ENCODE data around the gene PRKAR1B. TPM values are rescaled to one million over a fixed set of nuclear protein-coding genes. Genes with fewer than 3 reads are reported as not detected.

Gene PRKAR1B
- total RNA-seq, 2 donors from 2014 or later: 15.6 to 18.4 TPM

DNA sequence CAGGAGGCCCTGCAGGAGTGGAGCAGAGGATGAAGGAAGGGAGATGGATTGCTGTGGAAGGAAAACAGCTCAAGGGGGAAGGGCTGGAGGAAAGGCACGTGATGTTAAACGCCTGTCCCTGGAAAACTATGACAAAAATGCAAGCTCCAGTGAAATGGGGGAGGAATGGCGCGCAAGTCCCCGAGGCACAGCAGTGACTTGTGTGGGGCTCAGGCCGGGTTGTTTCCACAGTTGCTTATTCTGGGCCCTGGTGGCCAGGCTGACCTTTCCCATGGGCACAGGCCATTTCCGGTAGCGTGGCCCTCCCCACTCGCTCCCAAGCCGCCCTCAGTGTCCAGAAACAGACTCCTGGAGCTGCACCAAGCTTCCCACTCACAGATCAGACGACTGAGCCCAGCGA, 139.3 kb downstream of the PRKAR1B start:
- Histone ChIP-seq H3K36me3 (no peaks in the 10 kb centered on the region), H3K9me3 (no peaks in the 10 kb centered on the region), H3K27ac (peak overlapping the region; percentile 68 to 79), H3K4me3 (no peak overlapping the region), H3K27me3 (replicated peaks; ENCODE audit: insufficient read depth) (no peaks in the 10 kb centered on the region), H3K4me1 (ENCODE audit: control insufficient read depth in 1 of 2, low read depth in 2 of 2) (peaks cover 22 to 39% of the 10 kb centered on the region in 2 donors)
- ATAC-seq (ENCODE audit: insufficient number of reproducible peaks, low FRiP score, low read depth) (peak; percentile 63), DNase-seq (ENCODE audit: low spot score) (no peak)
- TF ChIP-seq, protein P1, sequence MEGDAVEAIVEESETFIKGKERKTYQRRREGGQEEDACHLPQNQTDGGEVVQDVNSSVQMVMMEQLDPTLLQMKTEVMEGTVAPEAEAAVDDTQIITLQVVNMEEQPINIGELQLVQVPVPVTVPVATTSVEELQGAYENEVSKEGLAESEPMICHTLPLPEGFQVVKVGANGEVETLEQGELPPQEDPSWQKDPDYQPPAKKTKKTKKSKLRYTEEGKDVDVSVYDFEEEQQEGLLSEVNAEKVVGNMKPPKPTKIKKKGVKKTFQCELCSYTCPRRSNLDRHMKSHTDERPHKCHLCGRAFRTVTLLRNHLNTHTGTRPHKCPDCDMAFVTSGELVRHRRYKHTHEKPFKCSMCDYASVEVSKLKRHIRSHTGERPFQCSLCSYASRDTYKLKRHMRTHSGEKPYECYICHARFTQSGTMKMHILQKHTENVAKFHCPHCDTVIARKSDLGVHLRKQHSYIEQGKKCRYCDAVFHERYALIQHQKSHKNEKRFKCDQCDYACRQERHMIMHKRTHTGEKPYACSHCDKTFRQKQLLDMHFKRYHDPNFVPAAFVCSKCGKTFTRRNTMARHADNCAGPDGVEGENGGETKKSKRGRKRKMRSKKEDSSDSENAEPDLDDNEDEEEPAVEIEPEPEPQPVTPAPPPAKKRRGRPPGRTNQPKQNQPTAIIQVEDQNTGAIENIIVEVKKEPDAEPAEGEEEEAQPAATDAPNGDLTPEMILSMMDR (IDR thresholded peaks at IDR 0.05): no peak

DNA sequence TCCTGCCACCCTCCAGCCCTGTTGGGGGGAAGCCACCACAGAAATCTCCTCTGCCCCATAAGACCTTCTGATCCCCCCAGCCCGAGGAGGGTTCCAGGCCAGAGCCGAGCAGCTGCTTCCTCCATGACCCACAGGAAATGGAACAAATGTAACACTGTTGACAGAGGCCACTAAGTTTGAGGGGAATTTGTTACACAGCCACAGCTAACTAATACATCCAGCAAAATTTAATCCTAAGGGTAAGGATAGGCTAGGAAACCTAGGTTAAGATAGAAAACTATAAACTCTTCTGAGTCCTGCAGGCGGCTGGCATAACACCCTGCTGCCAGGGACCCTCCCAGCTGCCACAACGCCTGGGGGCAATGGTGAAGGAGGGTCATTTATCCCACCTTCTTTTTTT, 140.6 kb downstream of the PRKAR1B start:
- no peak for DNase-seq (ENCODE audit: low spot score)
- Histone ChIP-seq H3K4me1 (ENCODE audit: control insufficient read depth in 1 of 2, low read depth in 2 of 2) (peaks cover 21 to 26% of the 10 kb centered on the region in 2 donors), H3K4me3 (no peak overlapping the region), H3K27ac (no peak overlapping the region), H3K27me3 (replicated peaks; ENCODE audit: insufficient read depth) (no peaks in the 10 kb centered on the region), H3K36me3 (no peaks in the 10 kb centered on the region), H3K9me3 (no peaks in the 10 kb centered on the region)
- TF ChIP-seq, protein P1 (IDR thresholded peaks at IDR 0.05): no peak
- ATAC-seq (ENCODE audit: insufficient number of reproducible peaks, low FRiP score, low read depth): no peak

DNA sequence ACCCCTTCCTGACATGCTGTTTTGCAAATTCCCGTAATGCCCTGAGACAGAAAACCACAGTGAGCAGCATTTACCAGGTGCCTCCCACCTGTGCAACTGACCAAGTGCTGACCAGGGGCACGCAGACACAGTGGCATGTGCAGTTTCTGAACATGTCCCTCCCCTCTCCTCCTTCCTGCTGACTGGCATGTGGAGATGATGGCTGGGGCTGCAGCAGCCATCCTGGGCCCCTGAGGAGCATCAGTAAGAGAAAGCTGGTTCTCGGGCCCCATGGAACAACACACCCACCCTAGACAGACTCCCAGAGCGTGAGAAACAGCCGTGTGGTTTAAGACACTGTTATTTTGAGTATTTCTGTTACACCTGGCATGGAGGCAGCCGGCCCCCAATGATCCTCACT, 141.2 kb downstream of the PRKAR1B start:
- TF ChIP-seq, protein P1 (IDR thresholded peaks at IDR 0.05): no peak
- Histone ChIP-seq H3K27ac (no peak overlapping the region), H3K4me1 (ENCODE audit: control insufficient read depth in 1 of 2, low read depth in 2 of 2) (peaks cover 16 to 20% of the 10 kb centered on the region in 2 donors), H3K36me3 (no peaks in the 10 kb centered on the region), H3K4me3 (no peak overlapping the region), H3K9me3 (no peaks in the 10 kb centered on the region), H3K27me3 (replicated peaks; ENCODE audit: insufficient read depth) (no peaks in the 10 kb centered on the region)
- no peak for ATAC-seq (ENCODE audit: insufficient number of reproducible peaks, low FRiP score, low read depth)
- no peak for DNase-seq (ENCODE audit: low spot score)

DNA sequence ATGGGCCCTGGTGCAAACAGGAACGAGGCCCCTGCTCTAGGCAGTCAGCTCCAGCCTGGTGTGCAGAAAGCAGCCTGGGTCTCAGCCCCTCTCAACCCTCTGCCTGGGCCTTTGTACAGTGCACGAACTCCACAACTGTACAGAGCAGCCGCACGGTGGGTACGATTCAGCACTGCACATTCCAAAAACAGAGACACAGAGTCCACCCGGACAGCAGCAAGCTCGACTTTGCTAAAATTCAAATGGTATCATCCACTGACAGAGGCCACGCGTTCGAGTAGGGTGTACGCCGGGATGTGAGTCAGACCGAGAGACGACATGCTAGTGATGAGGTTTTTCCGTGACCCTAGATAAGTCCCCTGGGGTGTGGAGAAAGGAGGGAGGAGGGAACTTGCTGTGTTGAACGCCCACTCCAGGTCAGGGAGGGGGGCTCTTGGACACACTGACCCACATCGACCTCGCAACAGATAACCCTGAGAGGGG, 141.8 kb downstream of the PRKAR1B start:
- no peaks in the 10 kb centered on the region for H3K27me3 ChIP-seq (replicated peaks; ENCODE audit: insufficient read depth)
- H3K36me3 ChIP-seq: no peaks in the 10 kb centered on the region
- H3K9me3 ChIP-seq: no peaks in the 10 kb centered on the region
- H3K4me3 ChIP-seq: no peak overlapping the region
- no peak overlapping the region for H3K27ac ChIP-seq
- ATAC-seq (ENCODE audit: insufficient number of reproducible peaks, low FRiP score, low read depth) (no peak), DNase-seq (ENCODE audit: low spot score) (no peak)
- peaks cover 10 to 14% of the 10 kb centered on the region in 2 donors for H3K4me1 ChIP-seq (ENCODE audit: control insufficient read depth in 1 of 2, low read depth in 2 of 2)
- TF ChIP-seq, protein P1 (IDR thresholded peaks at IDR 0.05): no peak

DNA sequence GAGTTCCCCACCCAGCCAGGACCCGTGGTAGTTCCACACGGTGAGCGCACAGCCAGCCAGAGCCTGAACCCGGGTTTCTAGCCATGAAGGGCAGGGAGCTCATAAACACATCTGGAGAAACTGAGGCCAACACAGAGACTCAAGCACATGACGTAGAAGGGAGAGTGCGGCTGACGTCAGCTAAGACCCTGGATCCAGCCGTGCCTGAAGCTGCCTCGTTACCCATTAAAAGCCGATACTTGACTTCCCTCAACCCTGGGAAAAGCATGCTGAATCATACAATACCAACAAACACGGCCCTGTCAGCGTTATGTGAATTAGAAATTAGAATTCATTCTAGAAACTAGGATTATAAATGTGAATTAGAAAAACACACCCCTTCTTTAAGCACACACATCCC, 142.3 kb downstream of the PRKAR1B start:
- no peak for DNase-seq (ENCODE audit: low spot score)
- Histone ChIP-seq H3K4me1 (ENCODE audit: control insufficient read depth in 1 of 2, low read depth in 2 of 2) (peaks cover 9 to 12% of the 10 kb centered on the region in 2 donors), H3K36me3 (no peaks in the 10 kb centered on the region), H3K4me3 (no peak overlapping the region), H3K27me3 (replicated peaks; ENCODE audit: insufficient read depth) (no peaks in the 10 kb centered on the region), H3K27ac (no peak overlapping the region), H3K9me3 (no peaks in the 10 kb centered on the region)
- ATAC-seq (ENCODE audit: insufficient number of reproducible peaks, low FRiP score, low read depth): no peak
- TF ChIP-seq, protein P1 (IDR thresholded peaks at IDR 0.05): no peak

All from thoracic aorta (tissue), 2 donors.